A673 (cell line): ENCODE results near the gene DNHD1. TPM values are rescaled to one million over a fixed set of nuclear protein-coding genes. Genes with fewer than 3 reads are reported as not detected.

ENCODE experiments used
- BruUV-seq: library from RNA; stranded (reverse); fragments of 400-500 nt; replicated peaks from 2 replicates; lab custom pipeline; 2021; lab: Mats Ljungman, UMichigan
- CTCF ChIA-PET: fragments of 300-600 bp; sonication (Branson Sonifier 250); formaldehyde crosslinking; loops from one replicate; lab custom pipeline; 2022; ENCODE audit warnings: antibody characterized with exemption; lab: Charles Lee
- POLR2A ChIA-PET: fragments of 300-600 bp; sonication (Branson Sonifier 250); formaldehyde crosslinking; loops from one replicate; lab custom pipeline; 2022; ENCODE audit warnings: antibody characterized with exemption; ENCODE audit not compliant: low non-redundant PET; lab: Charles Lee
- DNase-seq: peaks from one replicate; pipeline ENCODE4 v3.0.0-alpha.2; 2015; ENCODE audit warnings: low spot score
- H3K27ac ChIP-seq: fragments of 200-600 bp; sonication (generic); 2 replicates; pipeline ENCODE4 v1.5.1; 2016; ENCODE audit warnings: mixed run types, low read depth, mild to moderate bottlenecking, mixed read lengths, antibody characterized with exemption, low read length; ENCODE audit not compliant: poor library complexity, severe bottlenecking
- H3K27me3 ChIP-seq: fragments of 200-600 bp; sonication (generic); replicated peaks from 2 replicates; pipeline ENCODE4 v1.6.1; 2017; ENCODE audit warnings: mixed run types, low read depth, mild to moderate bottlenecking, mixed read lengths, antibody characterized with exemption, low read length; ENCODE audit not compliant: insufficient read depth, poor library complexity
- H3K36me3 ChIP-seq: fragments of 200-600 bp; sonication (generic); 2 replicates; pipeline ENCODE4 v1.6.1; 2016; ENCODE audit warnings: mixed run types, mild to moderate bottlenecking, mixed read lengths, antibody characterized with exemption, low read length; ENCODE audit not compliant: insufficient read depth, poor library complexity, severe bottlenecking
- H3K4me1 ChIP-seq: fragments of 200-600 bp; sonication (generic); 2 replicates; pipeline ENCODE4 v1.6.1; 2017; ENCODE audit warnings: mixed run types, mild to moderate bottlenecking, mixed read lengths, antibody characterized with exemption, low read length; ENCODE audit not compliant: insufficient read depth, poor library complexity, severe bottlenecking
- H3K4me3 ChIP-seq: fragments of 200-600 bp; sonication (generic); 2 replicates; pipeline ENCODE4 v1.5.1; 2016; ENCODE audit warnings: low read depth, mixed run types, mild to moderate bottlenecking, mixed read lengths, low read length; ENCODE audit not compliant: poor library complexity, severe bottlenecking
- H3K9me3 ChIP-seq: fragments of 200-600 bp; sonication (generic); 2 replicates; pipeline ENCODE4 v1.6.1; 2016; ENCODE audit warnings: mixed run types, low read depth, mild to moderate bottlenecking, mixed read lengths, antibody characterized with exemption, low read length; ENCODE audit not compliant: poor library complexity, severe bottlenecking
- CTCF ChIP-seq: fragments of 300-800, 200-600 bp; sonication (generic); conservative IDR thresholded peaks from 2 replicates; pipeline ENCODE4 v1.5.1; 2017; ENCODE audit warnings: low read depth, mild to moderate bottlenecking, antibody characterized with exemption, low read length, moderate library complexity, mixed read lengths
- EZH2 ChIP-seq: fragments of 200-600 bp; sonication (generic); IDR thresholded peaks from 2 replicates; pipeline ENCODE4 v1.6.1; 2017; ENCODE audit warnings: borderline replicate concordance, low read depth, mild to moderate bottlenecking, mixed read lengths, antibody characterized with exemption, low read length; ENCODE audit not compliant: poor library complexity, severe bottlenecking
- intact Hi-C: fragments of 100-400 bp; cut with micrococcal nuclease; formaldehyde crosslinking; loops from one replicate; pipeline ENCODE4 v1.10.0; 2022; ENCODE audit not compliant: unreplicated experiment
- total RNA-seq: library from RNA; stranded (reverse); gene quantifications from 2 replicates; pipeline ENCODE4 v1.2.3, GENCODE V29; 2021

DNHD1 gene
- total RNA-seq, 1 experiment from 2014 or later = 20.1 TPM

DNA sequence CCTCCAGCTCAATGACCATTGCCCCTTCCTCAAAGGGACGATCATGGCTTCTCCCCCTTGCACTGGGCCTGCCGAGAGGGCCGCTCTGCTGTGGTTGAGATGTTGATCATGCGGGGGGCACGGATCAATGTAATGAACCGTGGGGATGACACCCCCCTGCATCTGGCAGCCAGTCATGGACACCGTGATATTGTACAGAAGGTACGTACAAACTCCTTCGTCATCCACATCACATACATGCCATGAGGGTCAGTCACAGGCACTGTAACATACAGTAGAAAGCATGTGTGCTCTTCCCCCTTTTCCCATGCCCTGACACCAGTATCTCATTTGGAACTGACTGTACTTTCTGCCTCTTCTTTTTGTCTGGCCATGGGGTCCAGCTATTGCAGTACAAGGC lies 110.9 kb downstream of the DNHD1 start:
- DNase-seq = no peak
- no peak overlapping the region for H3K4me3 ChIP-seq
- TF ChIP-seq EZH2 = no peak
- no peak for TF ChIP-seq CTCF
- H3K4me1 ChIP-seq = peaks cover 14% of the 10 kb centered on the region
- peaks cover 36% of the 10 kb centered on the region for H3K36me3 ChIP-seq
- H3K27me3 ChIP-seq = no peaks in the 10 kb centered on the region
- no peaks in the 10 kb centered on the region for H3K9me3 ChIP-seq
- no peak overlapping the region for H3K27ac ChIP-seq
- CTCF ChIA-PET = no interaction called here
- no TSS peak for BruUV-seq
- POLR2A ChIA-PET = no interaction called here
- intact Hi-C loops = loop anchor here (5.0 kb wide), 1 partner anchor 126 kb away; the partner anchor contains the start of genes ARFIP2 and TIMM10B

DNA sequence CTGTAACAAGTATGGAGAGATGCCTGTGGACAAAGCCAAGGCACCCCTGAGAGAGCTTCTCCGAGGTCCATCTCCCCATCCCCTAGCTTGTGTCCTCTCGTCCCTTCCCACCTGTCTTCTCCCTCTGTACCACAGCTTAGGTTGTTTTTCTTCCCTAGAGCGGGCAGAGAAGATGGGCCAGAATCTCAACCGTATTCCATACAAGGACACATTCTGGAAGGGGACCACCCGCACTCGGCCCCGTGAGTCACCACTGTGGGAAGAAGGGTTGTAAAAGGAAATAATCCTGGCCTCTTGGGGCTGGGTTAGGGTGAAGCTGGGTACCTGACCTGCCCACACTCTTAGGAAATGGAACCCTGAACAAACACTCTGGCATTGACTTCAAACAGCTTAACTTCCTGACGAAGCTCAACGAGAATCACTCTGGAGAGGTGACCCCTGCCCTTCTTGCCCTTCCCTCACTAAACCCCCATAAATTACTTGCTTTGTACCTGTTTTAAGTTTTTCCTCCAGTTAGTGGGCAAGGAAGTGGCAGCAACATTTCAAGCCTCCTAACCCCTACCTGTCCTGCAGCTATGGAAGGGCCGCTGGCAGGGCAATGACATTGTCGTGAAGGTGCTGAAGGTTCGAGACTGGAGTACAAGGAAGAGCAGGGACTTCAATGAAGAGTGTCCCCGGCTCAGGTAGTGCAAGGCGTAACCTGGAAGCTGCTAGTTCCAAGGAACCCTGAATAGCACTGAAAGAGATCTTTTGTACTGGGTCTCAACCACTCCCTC lies 111.8 kb downstream of the DNHD1 start:
- Histone ChIP-seq H3K9me3 (no peaks in the 10 kb centered on the region), H3K27me3 (no peaks in the 10 kb centered on the region), H3K4me3 (no peak overlapping the region), H3K36me3 (peaks cover 36% of the 10 kb centered on the region), H3K27ac (no peak overlapping the region), H3K4me1 (peaks cover 14% of the 10 kb centered on the region)
- no TSS peak for BruUV-seq
- no peak for TF ChIP-seq CTCF
- TF ChIP-seq EZH2 = no peak
- CTCF ChIA-PET = no interaction called here
- intact Hi-C loops = loop anchor here (5.0 kb wide), 1 partner anchor 127 kb away; the partner anchor contains the start of genes ARFIP2 and TIMM10B
- no peak for DNase-seq
- POLR2A ChIA-PET = no interaction called here

GRCh38 chr11:6609502-6610015 lies 112.5 kb downstream of the DNHD1 start:
- Histone ChIP-seq H3K4me3 (no peak overlapping the region), H3K9me3 (no peaks in the 10 kb centered on the region), H3K27ac (no peak overlapping the region), H3K36me3 (peaks cover 36% of the 10 kb centered on the region), H3K4me1 (peaks cover 14% of the 10 kb centered on the region), H3K27me3 (no peaks in the 10 kb centered on the region)
- BruUV-seq = no TSS peak
- DNase-seq = no peak
- ChIA-PET POLR2A (no interaction called here), CTCF (no interaction called here)
- TF ChIP-seq CTCF (no peak), EZH2 (no peak)
- intact Hi-C loops = loop anchor here (5.0 to 10.0 kb wide), 2 partner anchors 127 to 225 kb away; partner anchors contain the start of genes ARFIP2 and TIMM10B
